Activated CD4-positive, alpha-beta T cell treated with anti-CD3 and anti-CD28 coated beads, Interleukin-2, amount 10 ng/mL, durations not matched to agents 7 days and 5 days (primary cell): Measurements from ENCODE around the gene ZNF324B. TPM values are rescaled to one million over a fixed set of nuclear protein-coding genes. Genes with fewer than 3 reads are reported as not detected.
A peak's percentile ranks its signal among the peaks of the same experiment; 100 is the strongest.
"Not testable (repeated sequence)": the region's sequence is repeated elsewhere in the genome, so short reads cannot be mapped to it uniquely, and the experiment has no call there.

Source experiments
- CTCF ChIA-PET: fragments of 350-600 bp; sonication (Branson Sonifier 250); formaldehyde crosslinking; loops from one replicate; lab custom pipeline; 2021; ENCODE audit warnings: antibody characterized with exemption; lab: Charles Lee
- POLR2A ChIA-PET: fragments of 350-600 bp; sonication (Branson Sonifier 250); formaldehyde crosslinking; loops from one replicate; lab custom pipeline; 2021; ENCODE audit warnings: antibody characterized with exemption; lab: Charles Lee
- DNase-seq: peaks from one replicate; pipeline ENCODE4 v3.0.0-alpha.2; 2020
- H3K27ac Mint-ChIP-seq: one replicate; pipeline ENCODE4 v1.8.0; 2021; ENCODE audit warnings: mild to moderate bottlenecking, moderate library complexity, mixed read lengths
- H3K27me3 Mint-ChIP-seq: one replicate; pipeline ENCODE4 v1.8.0; 2021; ENCODE audit warnings: mixed read lengths
- H3K36me3 Mint-ChIP-seq: one replicate; pipeline ENCODE4 v1.8.0; 2021; ENCODE audit warnings: low read depth, mixed read lengths
- H3K4me1 Mint-ChIP-seq: one replicate; pipeline ENCODE4 v1.8.0; 2021; ENCODE audit warnings: mixed read lengths
- H3K4me3 Mint-ChIP-seq: one replicate; pipeline ENCODE4 v1.8.0; 2021; ENCODE audit warnings: mild to moderate bottlenecking, moderate library complexity, mixed read lengths
- H3K9me3 Mint-ChIP-seq: one replicate; pipeline ENCODE4 v1.8.0; 2021; ENCODE audit warnings: mixed read lengths
- total RNA-seq, 2 experiments: library from RNA; stranded (reverse); gene quantifications; one replicate each; pipeline ENCODE4 v1.2.3, GENCODE V29; 2021

Gene ZNF324B
- total RNA-seq: 10 to 100 TPM in 1 of 2 experiments, 1 to 10 TPM in 1; 9.8 to 10.3 TPM

DNA sequence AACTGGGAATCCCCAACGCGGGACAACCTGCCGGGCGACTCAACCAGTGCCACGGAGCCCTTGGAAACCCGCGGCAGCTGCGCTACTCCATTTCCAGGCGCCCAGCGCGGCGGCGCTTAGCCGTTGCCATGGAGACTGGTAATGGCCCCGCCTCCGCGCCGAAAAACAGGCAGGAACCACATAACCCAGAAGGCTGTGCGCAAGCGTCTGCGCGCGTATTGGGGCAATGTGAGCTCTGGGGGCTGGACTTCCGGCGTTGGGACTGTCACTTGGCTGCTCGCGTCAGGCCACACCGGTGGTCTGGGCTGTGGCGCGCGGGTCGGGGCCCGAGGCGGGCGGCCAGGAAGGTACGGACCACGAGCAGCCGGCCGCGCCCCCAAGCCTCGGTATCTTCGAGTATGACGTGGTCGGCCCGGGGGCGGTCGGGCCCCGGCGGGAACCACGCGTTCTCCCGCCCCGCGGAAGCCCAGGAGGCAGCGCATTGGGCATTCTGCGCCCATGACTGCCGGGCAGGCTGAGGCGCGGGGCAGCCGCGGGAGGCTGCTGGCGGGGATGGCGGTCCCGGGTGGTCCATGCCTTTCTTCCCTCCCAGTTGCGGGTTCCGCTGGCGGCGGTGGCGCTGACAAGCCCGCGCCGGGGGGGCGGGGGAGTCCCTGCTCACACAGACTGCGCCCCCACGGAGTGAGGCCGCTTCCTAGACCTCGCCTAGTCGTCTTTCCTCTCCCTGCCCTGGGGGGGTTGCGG lies at the start of gene ZNF324B:
TSS of gene ZNF324B (plus strand) at position 265 of the 744 bp plus-strand sequence. CDS start 2,080 bp downstream, outside the sequence.
- peaks cover 6% of the 10 kb centered on the region for H3K27me3 Mint-ChIP-seq
- CTCF ChIA-PET: interaction anchor here (0.5 to 1.3 kb wide), 4 partner anchors 9 to 187 kb away, joined by 3 to 5 read pairs (median 4); no protein-coding TSS in a partner anchor
- H3K27ac Mint-ChIP-seq: peak within 1 kb of the TSS; percentile 63
- H3K4me3 Mint-ChIP-seq: peak within 1 kb of the TSS; percentile 78
- POLR2A ChIA-PET: no interaction called here
- DNase-seq: peak; percentile 97
- H3K9me3 Mint-ChIP-seq: peaks cover 11% of the 10 kb centered on the region
- peaks cover 25% of the 10 kb centered on the region for H3K4me1 Mint-ChIP-seq
- peaks cover 8% of the 10 kb centered on the region for H3K36me3 Mint-ChIP-seq

DNA sequence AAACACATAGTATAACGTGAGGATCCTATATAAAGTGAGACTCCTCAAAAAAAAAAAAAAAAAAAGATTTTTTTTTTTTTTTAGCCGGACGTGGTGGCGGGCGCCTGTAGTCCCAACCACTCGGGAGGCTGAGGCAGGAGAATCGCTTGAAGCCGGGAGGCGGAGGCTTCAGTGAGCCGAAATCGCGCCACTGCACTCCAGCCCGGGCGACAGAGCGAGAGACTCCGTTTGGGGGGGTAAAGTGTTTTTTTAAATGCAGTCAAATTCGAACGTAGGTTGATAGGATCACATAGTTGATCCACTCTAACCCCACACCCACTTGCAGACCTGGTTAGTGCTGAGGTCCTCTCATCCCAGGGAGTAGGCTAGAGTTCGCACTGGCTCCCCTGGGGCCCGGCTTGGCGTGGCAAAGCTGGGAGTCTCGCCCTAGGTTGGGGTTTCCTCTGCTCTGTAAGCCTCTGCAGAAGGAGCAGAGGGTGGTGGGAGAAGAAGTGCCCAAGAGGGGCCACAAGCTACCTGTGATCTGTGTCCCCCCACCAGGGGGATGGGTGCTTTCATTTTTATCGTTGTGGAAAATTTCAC lies 49.5 kb upstream of the ZNF324B start:
- no peak for DNase-seq
- no peaks in the 10 kb centered on the region for H3K27me3 Mint-ChIP-seq
- POLR2A ChIA-PET: no interaction called here
- peak overlapping the region; percentile 89 for H3K4me3 Mint-ChIP-seq
- CTCF ChIA-PET: no interaction called here
- H3K9me3 Mint-ChIP-seq: peaks cover 4% of the 10 kb centered on the region
- H3K4me1 Mint-ChIP-seq: peaks cover 28% of the 10 kb centered on the region
- no peaks in the 10 kb centered on the region for H3K36me3 Mint-ChIP-seq
- H3K27ac Mint-ChIP-seq: peak overlapping the region; percentile 77

DNA sequence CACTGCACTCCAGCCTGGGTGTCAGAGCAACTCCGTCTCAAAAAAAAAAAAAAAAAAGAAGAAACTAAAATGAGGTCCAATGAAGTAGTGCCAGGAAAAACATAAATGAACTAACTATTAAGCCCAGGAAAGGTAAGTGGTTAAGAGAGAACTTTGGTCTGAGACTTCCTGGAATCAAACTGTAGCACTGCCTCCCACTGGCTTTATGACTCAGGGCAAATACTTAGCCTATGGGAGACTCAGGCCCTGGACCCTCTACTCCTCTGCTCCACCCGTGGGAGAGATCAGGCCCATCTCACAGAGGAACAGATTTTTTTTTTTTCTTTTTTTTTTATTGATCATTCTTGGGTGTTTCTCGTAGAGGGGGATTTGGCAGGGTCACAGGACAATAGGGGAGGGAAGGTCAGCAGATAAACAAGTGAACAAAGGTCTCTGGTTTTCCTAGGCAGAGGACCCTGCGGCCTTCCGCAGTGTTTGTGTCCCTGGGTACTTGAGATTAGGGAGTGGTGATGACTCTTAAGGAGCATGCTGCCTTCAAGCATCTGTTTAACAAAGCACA lies 47.4 kb upstream of the ZNF324B start:
- H3K27me3 Mint-ChIP-seq, DNase-seq, H3K27ac Mint-ChIP-seq, H3K9me3 Mint-ChIP-seq, H3K4me3 Mint-ChIP-seq, POLR2A ChIA-PET, H3K36me3 Mint-ChIP-seq: not testable (repeated sequence)
- CTCF ChIA-PET: interaction anchor here (0.7 kb wide), 1 partner anchor 111 kb away, joined by 6 read pairs; no protein-coding TSS in a partner anchor
- peaks cover 41% of the 10 kb centered on the region for H3K4me1 Mint-ChIP-seq

DNA sequence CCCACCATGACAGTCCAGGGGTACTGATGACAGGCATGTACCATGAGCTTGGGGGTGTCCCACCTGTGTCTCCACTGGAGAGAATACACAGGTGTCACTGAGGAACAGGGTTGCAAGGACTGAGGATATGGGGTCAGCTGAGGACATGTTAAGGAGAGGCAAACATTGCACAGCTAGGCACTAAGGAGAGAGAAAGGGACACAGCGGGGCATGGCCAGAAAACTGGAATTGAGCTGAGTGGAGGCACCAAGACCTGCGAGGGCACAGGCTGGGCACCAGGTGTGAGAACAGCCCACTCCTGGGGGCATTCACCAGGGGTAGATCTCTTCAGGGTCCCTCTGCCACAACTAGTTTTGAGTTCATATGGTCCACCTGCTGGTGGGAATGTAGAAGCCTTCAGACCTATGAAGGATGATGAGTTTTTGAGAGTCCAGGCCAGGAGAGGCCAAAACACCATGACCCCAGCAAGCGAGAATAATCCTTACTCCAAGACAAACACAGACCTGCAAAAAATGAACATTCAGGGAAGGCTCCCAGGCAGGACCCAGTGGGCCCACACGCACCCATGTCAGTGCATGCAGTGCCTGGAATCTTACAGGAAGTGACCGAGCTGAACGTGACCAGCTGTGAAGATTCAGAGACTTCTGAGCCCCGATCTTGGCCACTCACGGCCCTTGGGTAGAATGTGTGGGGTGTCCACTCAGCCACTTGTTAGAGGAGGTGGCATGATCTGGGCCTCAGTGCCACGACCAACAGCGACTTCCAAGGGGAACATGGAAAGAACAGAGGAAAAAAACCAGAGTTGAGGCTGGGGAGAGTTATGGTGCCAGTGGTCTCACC lies 44.4 kb upstream of the ZNF324B start:
- H3K9me3 Mint-ChIP-seq: peaks cover 4% of the 10 kb centered on the region
- H3K36me3 Mint-ChIP-seq: peaks cover 3% of the 10 kb centered on the region
- POLR2A ChIA-PET: no interaction called here
- peaks cover 38% of the 10 kb centered on the region for H3K4me1 Mint-ChIP-seq
- no peaks in the 10 kb centered on the region for H3K27me3 Mint-ChIP-seq
- peak overlapping the region; percentile 90 for H3K27ac Mint-ChIP-seq
- peak overlapping the region; percentile 97 for H3K4me3 Mint-ChIP-seq
- CTCF ChIA-PET: interaction anchor here (1.5 kb wide), 1 partner anchor 10 kb away, joined by 4 read pairs; no protein-coding TSS in a partner anchor
- no peak for DNase-seq

DNA sequence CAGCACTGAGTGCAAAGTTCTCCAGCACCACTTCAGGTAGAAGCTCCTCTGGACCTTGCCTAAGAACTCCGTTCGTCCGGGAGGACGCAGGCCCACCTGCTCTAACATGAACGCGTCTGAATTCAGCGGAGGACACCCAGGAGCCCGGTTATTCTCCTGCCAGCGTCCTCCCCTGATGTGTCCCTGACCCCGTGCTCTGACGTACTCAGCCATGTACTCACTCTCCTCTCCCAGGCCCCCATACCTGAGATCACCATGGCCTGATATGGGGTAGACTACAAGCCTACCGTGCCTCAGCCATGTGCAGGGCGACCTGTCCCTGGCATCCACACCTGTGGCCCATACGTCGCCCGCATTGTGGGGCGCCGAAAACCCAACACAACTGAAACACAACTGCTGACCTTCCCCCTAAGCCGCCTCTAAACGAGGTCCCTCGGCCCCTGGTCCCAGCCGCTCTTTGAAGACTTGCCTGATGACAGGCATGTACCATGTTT lies 43.7 kb upstream of the ZNF324B start:
- peaks cover 3% of the 10 kb centered on the region for H3K36me3 Mint-ChIP-seq
- no peak for DNase-seq
- CTCF ChIA-PET: interaction anchor here (1.1 to 1.5 kb wide), 4 partner anchors 10 to 35 kb away, joined by 3 to 4 read pairs (median 4); no protein-coding TSS in a partner anchor
- POLR2A ChIA-PET: no interaction called here
- H3K4me3 Mint-ChIP-seq: peak overlapping the region; percentile 97
- H3K27ac Mint-ChIP-seq: peak overlapping the region; percentile 90
- peaks cover 38% of the 10 kb centered on the region for H3K4me1 Mint-ChIP-seq
- peaks cover 4% of the 10 kb centered on the region for H3K9me3 Mint-ChIP-seq
- H3K27me3 Mint-ChIP-seq: no peaks in the 10 kb centered on the region

DNA sequence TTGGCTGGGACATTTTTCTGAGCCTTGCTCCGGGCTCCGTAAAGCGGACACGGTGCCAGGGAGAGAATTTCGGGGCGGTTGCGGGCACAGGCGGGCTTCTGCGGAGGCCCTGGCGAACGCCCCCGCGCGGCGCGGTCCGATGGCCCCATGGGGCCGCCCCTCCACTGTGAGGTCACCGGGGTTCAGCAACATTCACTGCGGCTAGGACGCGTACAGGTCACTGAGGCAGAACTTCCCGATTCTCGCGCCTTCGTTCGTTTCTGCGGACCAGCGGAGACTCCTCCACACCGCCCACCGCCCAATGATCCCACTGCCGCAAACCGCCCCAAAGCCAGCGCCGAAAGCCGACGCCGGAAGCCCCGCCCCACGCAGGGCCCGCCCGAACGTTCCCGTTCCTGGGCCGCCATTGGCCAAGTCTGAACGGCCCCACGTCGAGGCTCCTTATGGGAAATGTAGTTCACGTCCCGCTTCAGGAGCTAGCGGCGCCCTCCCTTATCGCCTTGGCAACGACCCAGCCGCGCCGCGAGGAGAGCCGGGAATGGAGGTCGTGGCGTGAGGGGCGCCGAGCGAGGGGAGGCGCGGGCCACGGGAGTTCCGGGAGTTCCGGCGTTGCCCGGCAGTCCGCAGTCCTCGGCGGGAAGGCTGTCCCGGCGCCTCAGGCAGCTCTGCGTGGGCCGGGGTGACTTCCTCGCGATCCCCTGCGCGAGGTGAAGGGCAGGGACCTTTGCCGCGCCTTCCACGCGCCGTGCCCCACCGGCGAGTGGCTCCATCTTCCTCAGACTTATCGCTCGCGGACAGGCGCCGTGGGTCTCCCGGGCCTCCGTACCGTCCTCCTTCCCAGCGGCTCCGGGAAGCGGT lies 43.0 kb upstream of the ZNF324B start, which contains the start of gene ZNF584:
TSS of gene ZNF584 (plus strand) at position 498 of the 858 bp plus-strand sequence. CDS start 499 bp downstream, outside the sequence.
- CTCF ChIA-PET: interaction anchor here (0.6 to 1.5 kb wide), 5 partner anchors 9 to 44 kb away, joined by 3 to 4 read pairs (median 3); no protein-coding TSS in a partner anchor
- peak; percentile 96 for DNase-seq
- POLR2A ChIA-PET: interaction anchor here (0.8 kb wide), 1 partner anchor 82 kb away, joined by 3 read pairs; the partner anchor contains the start of gene ZSCAN22
- Mint-ChIP-seq H3K27ac (peak within 1 kb of the TSS; percentile 90), H3K4me3 (peak within 1 kb of the TSS; percentile 97), H3K4me1 (peaks cover 35% of the 10 kb centered on the region), H3K9me3 (peaks cover 4% of the 10 kb centered on the region), H3K27me3 (no peaks in the 10 kb centered on the region), H3K36me3 (peaks cover 6% of the 10 kb centered on the region)

DNA sequence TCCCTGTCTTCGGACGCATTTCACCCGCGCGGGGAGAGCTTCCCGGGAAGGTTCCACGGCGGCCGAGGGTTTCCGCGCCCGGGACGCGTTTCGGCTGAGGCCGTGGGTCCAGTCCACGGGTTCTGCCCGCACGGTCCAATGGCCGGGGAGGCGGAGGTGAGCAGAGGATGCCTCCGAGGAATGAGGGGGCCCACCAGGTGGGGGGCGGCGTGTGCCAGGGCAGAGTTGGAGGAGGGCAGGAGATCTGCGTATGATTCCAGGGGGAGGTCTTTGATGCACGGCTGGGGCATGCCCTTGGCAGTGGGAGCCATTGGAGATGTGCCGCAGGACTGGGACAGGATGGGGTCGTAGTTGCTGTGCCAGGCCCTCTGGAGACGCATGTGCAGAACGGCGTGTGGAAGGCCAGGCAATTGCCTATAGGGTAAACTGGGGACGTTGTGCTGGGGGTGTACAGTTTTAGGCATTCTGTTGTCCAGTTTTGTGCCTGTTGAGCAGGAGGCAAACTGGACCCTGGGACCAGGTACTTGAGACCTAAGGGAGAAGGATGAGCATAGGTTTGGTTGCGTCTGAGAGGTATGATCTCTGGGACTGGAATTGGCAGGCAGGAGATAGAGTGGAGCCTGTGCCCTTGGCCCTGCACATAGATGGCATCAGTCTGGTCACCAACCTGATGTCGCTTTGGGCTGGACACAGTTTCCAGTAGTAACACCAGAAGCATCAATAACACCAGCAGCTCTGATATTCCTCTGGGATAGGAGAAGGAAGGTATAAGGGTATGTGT lies 42.2 kb upstream of the ZNF324B start:
- ChIA-PET POLR2A (interaction anchor here (0.8 kb wide), 1 partner anchor 83 kb away, joined by 3 read pairs; the partner anchor contains the start of gene ZSCAN22), CTCF (interaction anchor here (0.6 to 1.5 kb wide), 5 partner anchors 8 to 45 kb away, joined by 3 to 4 read pairs (median 3); no protein-coding TSS in a partner anchor)
- Mint-ChIP-seq H3K9me3 (peaks cover 4% of the 10 kb centered on the region), H3K4me1 (peaks cover 31% of the 10 kb centered on the region), H3K27ac (no peak overlapping the region), H3K4me3 (peak overlapping the region; percentile 97), H3K27me3 (no peaks in the 10 kb centered on the region), H3K36me3 (peaks cover 6% of the 10 kb centered on the region)
- peak; percentile 21 for DNase-seq

DNA sequence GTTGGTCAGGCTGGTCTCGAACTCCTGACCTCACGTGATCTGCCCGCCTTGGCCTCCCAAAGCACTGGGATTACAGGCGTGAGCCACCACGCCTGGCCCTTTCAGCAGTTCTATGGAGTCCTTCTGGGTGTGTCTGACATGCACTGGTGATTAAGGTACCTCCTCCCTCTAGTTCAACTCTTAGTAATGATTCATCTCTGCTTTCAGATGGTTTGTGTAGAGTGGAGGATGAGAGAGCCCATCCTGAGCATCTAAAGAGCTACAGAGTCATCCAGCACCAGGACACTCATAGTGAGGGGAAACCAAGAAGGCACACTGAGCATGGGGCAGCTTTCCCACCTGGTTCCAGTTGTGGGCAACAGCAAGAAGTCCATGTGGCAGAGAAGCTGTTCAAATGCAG lies 34.8 kb upstream of the ZNF324B start:
- peaks cover 17% of the 10 kb centered on the region for H3K9me3 Mint-ChIP-seq
- CTCF ChIA-PET: interaction anchor here (1.4 to 1.7 kb wide), 2 partner anchors 8 to 17 kb away, joined by 3 to 4 read pairs; partner anchors contain the start of gene ZNF584
- peaks cover 40% of the 10 kb centered on the region for H3K36me3 Mint-ChIP-seq
- no peak overlapping the region for H3K27ac Mint-ChIP-seq
- POLR2A ChIA-PET: no interaction called here
- no peaks in the 10 kb centered on the region for H3K4me1 Mint-ChIP-seq
- no peak overlapping the region for H3K4me3 Mint-ChIP-seq
- DNase-seq: no peak
- H3K27me3 Mint-ChIP-seq: no peaks in the 10 kb centered on the region

DNA sequence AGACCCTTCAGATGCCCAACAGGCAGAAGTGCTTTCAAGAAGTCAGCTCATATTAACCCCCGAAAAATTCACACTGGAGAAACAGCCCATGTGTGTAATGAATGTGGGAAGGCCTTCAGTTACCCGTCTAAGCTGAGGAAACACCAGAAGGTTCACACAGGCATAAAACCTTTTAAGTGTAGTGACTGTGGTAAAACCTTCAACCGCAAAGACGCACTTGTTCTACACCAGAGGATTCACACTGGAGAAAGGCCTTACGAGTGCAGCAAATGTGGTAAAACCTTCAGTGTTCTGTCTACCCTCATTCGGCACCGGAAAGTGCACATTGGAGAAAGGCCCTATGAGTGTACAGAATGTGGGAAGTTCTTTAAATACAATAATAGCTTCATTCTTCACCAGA lies 34.4 kb upstream of the ZNF324B start:
- DNase-seq: no peak
- peaks cover 18% of the 10 kb centered on the region for H3K9me3 Mint-ChIP-seq
- H3K27ac Mint-ChIP-seq: no peak overlapping the region
- POLR2A ChIA-PET: no interaction called here
- no peak overlapping the region for H3K4me3 Mint-ChIP-seq
- H3K4me1 Mint-ChIP-seq: no peaks in the 10 kb centered on the region
- peaks cover 42% of the 10 kb centered on the region for H3K36me3 Mint-ChIP-seq
- CTCF ChIA-PET: interaction anchor here (1.4 to 1.7 kb wide), 2 partner anchors 9 to 17 kb away, joined by 3 to 4 read pairs; partner anchors contain the start of gene ZNF584
- no peaks in the 10 kb centered on the region for H3K27me3 Mint-ChIP-seq

DNA sequence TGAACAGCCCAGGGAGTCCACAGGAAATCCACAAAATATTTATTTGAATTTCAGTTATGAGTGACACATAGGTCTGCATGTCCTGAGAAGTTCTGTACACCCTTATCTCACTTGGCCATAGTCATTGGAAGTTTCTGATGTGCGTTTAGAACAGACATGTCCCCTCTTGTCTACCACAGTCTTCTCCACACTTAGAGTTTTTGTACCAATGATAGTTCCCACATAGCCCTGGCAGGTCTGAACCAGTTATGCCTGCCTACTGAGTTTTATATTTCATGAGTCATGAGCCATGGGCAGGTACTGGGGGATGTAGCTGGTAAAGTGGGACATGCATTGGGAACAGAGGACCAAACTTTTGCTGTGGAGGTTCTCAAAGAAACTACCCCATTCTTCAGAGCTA lies 22.8 kb upstream of the ZNF324B start:
- Mint-ChIP-seq H3K36me3 (peaks cover 24% of the 10 kb centered on the region), H3K27ac (no peak overlapping the region), H3K9me3 (peaks cover 46% of the 10 kb centered on the region), H3K27me3 (no peaks in the 10 kb centered on the region), H3K4me3 (no peak overlapping the region), H3K4me1 (no peaks in the 10 kb centered on the region)
- no peak for DNase-seq
- CTCF ChIA-PET: no interaction called here
- POLR2A ChIA-PET: no interaction called here
